Neuronal stem cell (in vitro differentiated cells): Measurements from ENCODE around the gene ZNF385B.
"Not testable (repeated sequence)": the region's sequence is repeated elsewhere in the genome, so short reads cannot be mapped to it uniquely, and the experiment has no call there.

ENCODE experiments used
- DNase-seq: peaks from one replicate; pipeline ENCODE4 v3.0.0-alpha.2; 2013; ENCODE audit warnings: low spot score
- H2AFZ ChIP-seq: one replicate; pipeline ENCODE4 v1.6.1; 2013; ENCODE audit warnings: mild to moderate bottlenecking, low read length, inconsistent platforms
- H2AK5ac ChIP-seq: 2 replicates; pipeline ENCODE4 v1.6.1; 2013; ENCODE audit warnings: low read depth, mild to moderate bottlenecking, inconsistent platforms, low read length, moderate library complexity, mixed read lengths
- H2BK120ac ChIP-seq: 2 replicates; pipeline ENCODE4 v1.6.1; 2013; ENCODE audit warnings: low read depth, mild to moderate bottlenecking, inconsistent platforms, low read length, moderate library complexity, mixed read lengths
- H2BK12ac ChIP-seq: one replicate; pipeline ENCODE4 v1.6.1; 2013; ENCODE audit warnings: low read length, inconsistent platforms
- H2BK15ac ChIP-seq: 2 replicates; pipeline ENCODE4 v1.6.1; 2013; ENCODE audit warnings: mild to moderate bottlenecking, low read length, inconsistent platforms, mixed read lengths
- H2BK5ac ChIP-seq: one replicate; pipeline ENCODE4 v1.6.1; 2013; ENCODE audit warnings: inconsistent platforms, mild to moderate bottlenecking, low read length, moderate library complexity
- H3K14ac ChIP-seq: one replicate; pipeline ENCODE4 v1.6.1; 2013; ENCODE audit warnings: low read length, inconsistent platforms
- H3K18ac ChIP-seq: 2 replicates; pipeline ENCODE4 v1.6.1; 2013; ENCODE audit warnings: low read length, inconsistent platforms
- H3K23ac ChIP-seq: 2 replicates; pipeline ENCODE4 v1.6.1; 2013; ENCODE audit warnings: low read depth, mild to moderate bottlenecking, mixed read lengths, low read length, inconsistent platforms; ENCODE audit not compliant: poor library complexity
- H3K27ac ChIP-seq: replicated peaks from 3 replicates; pipeline ENCODE4 v1.5.1; 2013; ENCODE audit warnings: low read length, inconsistent platforms
- H3K27me3 ChIP-seq, 3 experiments: 2 replicates each; pipeline ENCODE4 v1.6.1; 2013; ENCODE audit warnings: low read length in 3 of 3, mild to moderate bottlenecking in 2 of 3, inconsistent platforms in 1 of 3, low read depth in 1 of 3, mixed read lengths in 1 of 3, moderate library complexity in 1 of 3; ENCODE audit not compliant: control insufficient read depth in 3 of 3, insufficient read depth in 3 of 3
- H3K36me3 ChIP-seq, 2 donors: replicated peaks in 1 of 2; 2 replicates each; pipeline ENCODE4 v1.6.1; 2013; ENCODE audit warnings: low read length in 2 of 2; ENCODE audit not compliant: control insufficient read depth in 2 of 2, insufficient read depth in 2 of 2
- H3K4ac ChIP-seq: 2 replicates; pipeline ENCODE4 v1.6.1; 2013; ENCODE audit warnings: inconsistent platforms, mild to moderate bottlenecking, low read length, moderate library complexity
- H3K4me1 ChIP-seq, 2 donors: 1 replicate in 1 of 2; 2 replicates in 1 of 2; pipeline ENCODE4 v1.6.1; 2013; ENCODE audit warnings: low read length in 2 of 2, low read depth in 1 of 2; ENCODE audit not compliant: control insufficient read depth in 2 of 2, insufficient read depth in 1 of 2
- H3K4me2 ChIP-seq: one replicate; pipeline ENCODE4 v1.6.1; 2013; ENCODE audit warnings: mild to moderate bottlenecking, low read length, inconsistent platforms; ENCODE audit not compliant: insufficient read depth, poor library complexity, severe bottlenecking
- H3K4me3 ChIP-seq, 2 donors: 2 replicates each; pipeline ENCODE4 v1.5.1; 2013; ENCODE audit warnings: low read length in 2 of 2, mild to moderate bottlenecking in 2 of 2, inconsistent platforms in 1 of 2, moderate library complexity in 1 of 2
- H3K79me1 ChIP-seq: one replicate; pipeline ENCODE4 v1.6.1; 2013; ENCODE audit warnings: low read depth, mild to moderate bottlenecking, inconsistent platforms, low read length, moderate library complexity
- H3K9ac ChIP-seq: one replicate; pipeline ENCODE4 v1.6.1; 2013; ENCODE audit warnings: mild to moderate bottlenecking, low read depth, low read length, inconsistent platforms; ENCODE audit not compliant: poor library complexity
- H3K9me3 ChIP-seq, 2 donors: replicated peaks in 1 of 2; 2 replicates each; pipeline versions ENCODE3 to v1.6.1; 2013; ENCODE audit warnings: low read length in 2 of 2, mild to moderate bottlenecking in 2 of 2, inconsistent platforms in 1 of 2, low read depth in 1 of 2, mixed read lengths in 1 of 2, moderate library complexity in 1 of 2; ENCODE audit not compliant: control insufficient read depth in 2 of 2, insufficient read depth in 1 of 2
- H4K8ac ChIP-seq: one replicate; pipeline ENCODE4 v1.6.1; 2013; ENCODE audit warnings: low read depth, mild to moderate bottlenecking, inconsistent platforms, low read length, moderate library complexity
- H4K91ac ChIP-seq: one replicate; pipeline ENCODE4 v1.6.1; 2013; ENCODE audit warnings: low read length, low read depth, mild to moderate bottlenecking, inconsistent platforms; ENCODE audit not compliant: poor library complexity
- WGBS, 2 donors: extraction: QIAGEN DNeasy Blood & Tissue Kit; methylation state at CpG; one replicate each; pipeline ENCODE4 v1.1.7; 2013; ENCODE audit warnings: missing lambda C conversion rate in 2 of 2, mixed read lengths in 1 of 2; ENCODE audit not compliant: insufficient read length in 2 of 2, insufficient replicate concordance in 1 of 2; ENCODE audit errors: extremely low coverage in 2 of 2; 5-methylcytosine and 5-hydroxymethylcytosine counted together

Gene ZNF385B

DNA sequence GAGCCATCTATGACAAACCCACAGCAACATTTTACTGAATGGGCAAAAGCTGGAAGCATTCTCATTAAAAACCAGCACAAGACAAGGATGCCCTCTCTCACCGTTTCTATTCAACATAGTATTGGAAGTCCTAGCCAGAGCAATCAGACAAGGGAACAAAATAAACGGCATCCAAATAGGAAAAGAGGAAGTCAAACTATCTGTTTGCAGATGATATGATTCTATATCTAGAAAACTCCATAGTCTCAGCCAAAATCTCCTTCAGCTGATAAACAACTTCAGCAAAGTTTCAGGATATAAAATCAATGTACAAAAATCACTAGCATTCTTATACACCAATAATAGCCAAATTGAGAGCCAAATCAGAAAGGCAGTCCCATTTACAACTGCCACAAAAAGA, 79.1 kb downstream of the ZNF385B start:
- H3K4me3 ChIP-seq, H3K9ac ChIP-seq, H4K91ac ChIP-seq, H3K9me3 ChIP-seq, DNase-seq, H3K14ac ChIP-seq, H3K36me3 ChIP-seq, H2BK120ac ChIP-seq, H3K27me3 ChIP-seq, H3K27ac ChIP-seq, H2AK5ac ChIP-seq, H3K4me1 ChIP-seq, H3K79me1 ChIP-seq, H3K4me2 ChIP-seq, H2BK5ac ChIP-seq, H2BK15ac ChIP-seq, H4K8ac ChIP-seq, H3K4ac ChIP-seq, H2AFZ ChIP-seq, H3K18ac ChIP-seq, H2BK12ac ChIP-seq, H3K23ac ChIP-seq: not testable (repeated sequence)
- WGBS, 2 donors, result no CpG with 5 or more reads among the region's 2 CpGs

DNA sequence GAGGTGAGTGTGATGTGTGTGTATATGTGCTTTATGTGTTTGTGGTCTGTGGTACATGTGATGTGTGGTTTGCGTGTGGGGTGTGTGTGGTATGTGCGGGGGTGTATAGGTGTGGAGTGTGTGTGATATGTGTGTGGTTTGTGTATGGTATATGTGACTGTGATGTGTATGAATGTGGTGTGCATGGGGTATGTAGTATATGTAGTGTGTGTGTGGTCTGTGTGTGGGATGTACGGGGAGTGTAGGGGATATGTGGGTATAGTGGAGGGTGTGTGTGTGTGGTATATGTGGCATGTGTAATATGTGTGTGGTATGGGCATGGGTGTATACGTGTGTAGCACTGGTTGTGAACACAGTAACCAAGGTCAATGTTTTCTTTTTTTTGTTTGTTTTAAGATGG, 87.4 kb downstream of the ZNF385B start:
- Histone ChIP-seq H3K4ac (no peak overlapping the region), H3K23ac (no peak overlapping the region), H2BK15ac (no peak overlapping the region), H3K27ac (no peak overlapping the region), H2BK120ac (no peak overlapping the region), H3K27me3 (no peaks in the 10 kb centered on the region), H3K4me3 (peak overlapping the region in 1 of 2 donors; percentile 56), H3K79me1 (peaks cover 3% of the 10 kb centered on the region), H4K8ac (no peak overlapping the region), H2BK12ac (no peak overlapping the region), H2BK5ac (no peak overlapping the region), H3K9ac (no peak overlapping the region), H3K14ac (no peak overlapping the region), H3K9me3 (peaks cover 0 to 3% of the 10 kb centered on the region in 2 donors), H2AK5ac (no peak overlapping the region), H3K36me3 (peaks cover 0 to 9% of the 10 kb centered on the region in 2 donors), H2AFZ (no peak overlapping the region), H4K91ac (no peak overlapping the region), H3K4me2 (no peak overlapping the region), H3K4me1 (peaks cover 0 to 3% of the 10 kb centered on the region in 2 donors), H3K18ac (no peak overlapping the region)
- 100% methylated on average over 2 to 3 of the region's 4 CpGs for whole genome bisulfite sequencing, 2 donors
- no peak for DNase-seq

DNA sequence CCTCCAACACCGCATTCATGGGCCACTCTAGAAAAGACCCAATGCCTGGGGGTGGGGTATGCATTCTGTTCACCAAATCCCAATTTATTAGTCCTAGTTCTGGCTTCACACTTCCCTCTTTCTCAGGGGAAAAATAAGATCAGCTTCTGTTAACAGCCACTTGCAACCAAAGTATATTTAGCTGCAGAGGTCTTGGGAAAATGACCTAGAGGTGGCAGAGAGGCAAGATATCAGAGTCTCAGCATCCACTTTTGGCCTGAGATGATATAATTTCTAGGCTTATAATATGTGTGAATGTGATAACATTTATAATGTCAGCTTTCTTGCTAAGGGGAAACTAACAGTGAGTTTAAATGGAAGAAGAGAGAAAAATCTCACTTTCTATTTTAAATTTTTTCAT, 89.1 kb downstream of the ZNF385B start:
- no peak overlapping the region for H3K23ac ChIP-seq
- H2AK5ac ChIP-seq, result no peak overlapping the region
- H3K4ac ChIP-seq, result no peak overlapping the region
- no peak overlapping the region for H2BK120ac ChIP-seq
- no peak overlapping the region for H4K91ac ChIP-seq
- H3K36me3 ChIP-seq, result peaks cover 0 to 10% of the 10 kb centered on the region in 2 donors
- no peak overlapping the region for H3K14ac ChIP-seq
- no peak overlapping the region for H3K4me3 ChIP-seq
- H3K27ac ChIP-seq, result no peak overlapping the region
- H3K27me3 ChIP-seq, result no peaks in the 10 kb centered on the region
- no peak overlapping the region for H3K9ac ChIP-seq
- H2AFZ ChIP-seq, result no peak overlapping the region
- peaks cover 0 to 3% of the 10 kb centered on the region in 2 donors for H3K4me1 ChIP-seq
- no peak for DNase-seq
- WGBS, 2 donors, result no CpG with 5 or more reads among the region's 1 CpG
- no peak overlapping the region for H2BK12ac ChIP-seq
- H2BK15ac ChIP-seq, result no peak overlapping the region
- peaks cover 3% of the 10 kb centered on the region for H3K79me1 ChIP-seq
- no peak overlapping the region for H2BK5ac ChIP-seq
- peaks cover 0 to 3% of the 10 kb centered on the region in 2 donors for H3K9me3 ChIP-seq
- H4K8ac ChIP-seq, result no peak overlapping the region
- H3K18ac ChIP-seq, result no peak overlapping the region
- H3K4me2 ChIP-seq, result no peak overlapping the region

DNA sequence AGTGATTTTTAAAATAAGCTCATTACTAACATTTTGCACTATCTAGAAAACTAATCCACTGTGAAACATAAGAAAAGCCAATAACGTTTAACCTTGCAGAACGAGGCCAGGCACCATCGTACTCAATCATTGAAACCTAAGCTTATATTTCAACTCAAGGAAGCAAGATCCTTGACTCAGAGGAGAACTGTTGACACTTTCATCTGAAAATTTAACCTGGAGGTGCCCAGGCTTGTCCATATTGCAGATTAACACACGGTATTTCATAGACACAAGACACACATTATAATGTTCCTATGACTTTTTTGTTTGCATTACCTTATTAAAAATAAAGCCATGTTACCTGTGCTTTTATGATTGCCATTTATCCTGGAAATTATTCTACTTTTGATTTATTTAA, 89.6 kb downstream of the ZNF385B start:
- H2BK15ac ChIP-seq, result no peak overlapping the region
- H3K27me3 ChIP-seq, result no peaks in the 10 kb centered on the region
- no peak overlapping the region for H3K14ac ChIP-seq
- no peak overlapping the region for H2BK5ac ChIP-seq
- H3K18ac ChIP-seq, result no peak overlapping the region
- no peak overlapping the region for H4K91ac ChIP-seq
- H3K4me1 ChIP-seq, result peaks cover 0 to 3% of the 10 kb centered on the region in 2 donors
- H2BK120ac ChIP-seq, result no peak overlapping the region
- WGBS, 2 donors, result no CpG with 5 or more reads among the region's 4 CpGs
- H3K79me1 ChIP-seq, result peaks cover 3% of the 10 kb centered on the region
- no peak overlapping the region for H2AK5ac ChIP-seq
- no peak overlapping the region for H3K4me2 ChIP-seq
- no peak overlapping the region for H3K27ac ChIP-seq
- peaks cover 0 to 14% of the 10 kb centered on the region in 2 donors for H3K36me3 ChIP-seq
- H2AFZ ChIP-seq, result no peak overlapping the region
- no peak overlapping the region for H3K9ac ChIP-seq
- peaks cover 0 to 3% of the 10 kb centered on the region in 2 donors for H3K9me3 ChIP-seq
- H3K4ac ChIP-seq, result no peak overlapping the region
- H4K8ac ChIP-seq, result no peak overlapping the region
- H2BK12ac ChIP-seq, result no peak overlapping the region
- H3K23ac ChIP-seq, result no peak overlapping the region
- no peak overlapping the region for H3K4me3 ChIP-seq
- no peak for DNase-seq
